Testis (tissue), 3 donors: Measurements from ENCODE around the gene TNKS1BP1. TPM values are rescaled to one million over a fixed set of nuclear protein-coding genes. Genes with fewer than 3 reads are reported as not detected.

Experiments
- DNase-seq: peaks from one replicate; pipeline ENCODE4 v3.0.0-alpha.2; 2019
- H3K27ac ChIP-seq, 2 donors: fragments of 200-600 bp; sonication (generic); one replicate each; pipeline ENCODE4 v1.5.1; 2019
- H3K27me3 ChIP-seq: fragments of 200-600 bp; sonication (generic); one replicate; pipeline ENCODE4 v1.5.1; 2019
- H3K36me3 ChIP-seq: fragments of 200-600 bp; sonication (generic); one replicate; pipeline ENCODE4 v1.5.1; 2017; ENCODE audit warnings: low read depth; ENCODE audit errors: missing control alignments
- H3K4me1 ChIP-seq: fragments of 200-600 bp; sonication (generic); one replicate; pipeline ENCODE4 v1.5.1; 2019
- H3K4me3 ChIP-seq, 2 donors: fragments of 200-600 bp; sonication (generic); one replicate each; pipeline ENCODE4 v1.5.1; 2017 to 2019
- H3K9me3 ChIP-seq: fragments of 200-600 bp; sonication (generic); one replicate; pipeline ENCODE4 v1.5.1; 2017
- CTCF ChIP-seq, 3 experiments: fragments of 450-650 bp in 2 of 3; fragments of 200-600 bp in 1 of 3; sonication (generic) in 1 of 3; IDR thresholded peaks; one replicate each; pipeline ENCODE4 v1.5.1; 2016 to 2019; ENCODE audit warnings: antibody characterized with exemption in 3 of 3, mild to moderate bottlenecking in 2 of 3, moderate library complexity in 1 of 3
- POLR2A ChIP-seq: fragments of 450-650 bp; IDR thresholded peaks from one replicate; pipeline ENCODE4 v1.6.1; 2017; ENCODE audit warnings: antibody characterized with exemption, mild to moderate bottlenecking, moderate library complexity
- WGBS, 2 donors: methylation state at CpG; one replicate each; pipeline ENCODE4 v1.1.5; 2018; 5-methylcytosine and 5-hydroxymethylcytosine counted together
- intact Hi-C: fragments of 100-400 bp; cut with DNase I; formaldehyde crosslinking; loops from one replicate; pipeline ENCODE4 v1.15.1; 2023; ENCODE audit warnings: low total_unique reads
- polyA plus RNA-seq: library from polyadenylated mRNA; stranded (reverse); fragments of 350-450 nt; fragmentation: Illumina TruSeq; extraction: RNeasy Lipid Tissue Mini Kit (QIAGEN cat#74804); gene quantifications from one replicate; pipeline ENCODE4 v1.2.3, GENCODE V29; 2014; ENCODE audit warnings: low read depth, low replicate concordance; ENCODE audit not compliant: insufficient read depth
- total RNA-seq, 2 donors: library from RNA; depleted of rRNA; stranded (reverse); fragments of >200 nt; gene quantifications; one replicate each; pipeline ENCODE4 v1.2.3, GENCODE V29; 2016

TNKS1BP1 gene
- total and polyA plus RNA-seq, 3 donors from 2014 or later = 62.3 to 99.4 (median 85.2) TPM

- Histone ChIP-seq H3K9me3 (no peaks in the 10 kb centered on the region), H3K36me3 (no peaks in the 10 kb centered on the region), H3K27me3 (no peaks in the 10 kb centered on the region), H3K4me1 (no peaks in the 10 kb centered on the region), H3K4me3 (no peak overlapping the region), H3K27ac (no peak overlapping the region)
- no peak for TF ChIP-seq CTCF (IDR thresholded peaks at IDR 0.05)
- TF ChIP-seq POLR2A = no peak
- 69 to 89% methylated on average over 7 of the region's 7 CpGs for WGBS, 2 donors
- intact Hi-C loops = no loop called here
- DNase-seq = no peak
These were observed 19.1 kb upstream of the TNKS1BP1 start for GRCh38 chr11:57343825-57344224.

DNA sequence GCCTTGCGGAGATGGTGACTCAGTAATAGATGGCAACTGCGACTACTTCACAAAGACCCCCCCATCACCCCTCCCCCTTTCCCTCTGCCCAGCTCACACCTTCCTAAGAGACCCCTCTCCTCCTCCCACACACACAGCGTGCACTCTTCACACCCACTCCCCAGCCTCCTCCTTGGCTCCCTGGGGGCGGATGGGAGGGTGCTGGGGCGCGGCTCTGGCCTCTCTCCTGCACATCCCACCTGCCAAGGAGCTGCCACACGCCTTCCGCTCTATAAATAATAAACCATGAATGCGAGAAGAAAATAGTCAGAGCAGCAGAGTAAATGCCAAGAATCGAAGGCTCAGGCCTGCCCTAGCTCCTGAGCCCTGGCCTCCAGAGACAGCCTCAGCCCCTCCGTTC, 17.9 kb upstream of the TNKS1BP1 start:
- intact Hi-C loops = no loop called here
- no peak overlapping the region for H3K27ac ChIP-seq
- H3K4me1 ChIP-seq = no peaks in the 10 kb centered on the region
- no peak for DNase-seq
- H3K27me3 ChIP-seq = no peaks in the 10 kb centered on the region
- 82 to 86% methylated on average over 11 of the region's 11 CpGs for WGBS, 2 donors
- no peaks in the 10 kb centered on the region for H3K9me3 ChIP-seq
- TF ChIP-seq POLR2A (no peak), CTCF (IDR thresholded peaks at IDR 0.05) (no peak)
- no peaks in the 10 kb centered on the region for H3K36me3 ChIP-seq
- H3K4me3 ChIP-seq = no peak overlapping the region

DNA sequence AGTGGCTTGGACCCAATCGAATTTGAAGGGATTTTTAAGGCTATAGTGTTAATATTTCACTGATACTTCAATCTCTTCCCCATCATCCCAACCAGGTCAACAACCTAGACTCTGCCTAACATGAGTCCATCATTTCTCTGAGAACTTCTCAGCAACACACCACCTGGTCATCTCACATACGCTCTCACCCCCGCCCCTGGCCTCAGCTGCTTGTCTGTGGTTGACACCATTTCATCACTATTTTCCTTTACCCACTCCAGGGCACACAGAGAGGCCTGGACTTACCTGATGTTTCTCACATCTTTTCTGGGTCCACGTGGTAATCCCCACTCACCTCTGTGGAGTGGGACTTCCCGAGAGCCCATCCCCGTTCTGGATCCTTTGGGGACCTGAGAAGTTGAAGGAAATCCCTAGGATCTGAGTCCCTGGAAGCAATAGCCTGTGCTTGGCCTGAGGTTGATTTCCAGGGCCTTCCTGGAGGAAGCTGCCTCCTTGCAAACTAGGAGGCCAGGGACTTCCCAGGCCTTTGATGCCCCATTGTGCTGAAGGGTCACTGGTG, 16.6 kb upstream of the TNKS1BP1 start:
- WGBS, 2 donors = 79 to 88% methylated on average over 6 of the region's 6 CpGs
- no peaks in the 10 kb centered on the region for H3K36me3 ChIP-seq
- TF ChIP-seq POLR2A (no peak), CTCF (IDR thresholded peaks at IDR 0.05) (no peak)
- no peak overlapping the region for H3K27ac ChIP-seq
- H3K9me3 ChIP-seq = no peaks in the 10 kb centered on the region
- intact Hi-C loops = no loop called here
- no peaks in the 10 kb centered on the region for H3K4me1 ChIP-seq
- H3K27me3 ChIP-seq = no peaks in the 10 kb centered on the region
- no peak for DNase-seq
- H3K4me3 ChIP-seq = no peak overlapping the region

GRCh38 chr11:57340039-57340615, 15.4 kb upstream of the TNKS1BP1 start:
- no peak overlapping the region for H3K27ac ChIP-seq
- no peaks in the 10 kb centered on the region for H3K9me3 ChIP-seq
- H3K36me3 ChIP-seq = no peaks in the 10 kb centered on the region
- H3K4me1 ChIP-seq = peaks cover under 1% of the 10 kb centered on the region
- no peak for TF ChIP-seq CTCF (IDR thresholded peaks at IDR 0.05)
- TF ChIP-seq POLR2A = no peak
- intact Hi-C loops = no loop called here
- no peak for DNase-seq
- 52 to 73% methylated on average over 12 of the region's 12 CpGs for WGBS, 2 donors
- no peaks in the 10 kb centered on the region for H3K27me3 ChIP-seq
- no peak overlapping the region for H3K4me3 ChIP-seq

DNA sequence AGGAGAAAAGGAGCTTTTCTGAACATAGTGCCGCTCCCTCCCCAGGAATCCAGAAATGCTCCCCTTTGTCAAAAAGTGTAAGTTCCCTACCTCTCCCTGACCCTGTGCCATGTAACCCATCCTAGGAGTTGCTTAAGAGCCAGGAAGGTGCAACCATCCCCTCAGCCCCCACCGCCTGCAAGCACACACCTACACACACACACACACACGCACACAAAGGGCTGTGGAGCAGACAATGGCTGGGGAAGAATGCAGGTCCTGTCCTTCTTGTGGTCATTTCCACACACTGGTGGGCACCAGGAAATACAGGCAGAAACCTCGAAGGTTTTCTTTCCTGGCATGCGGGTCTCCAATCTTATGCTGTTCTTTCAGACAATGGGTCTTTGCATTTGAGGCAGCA, 14.6 kb upstream of the TNKS1BP1 start:
- peaks cover 9% of the 10 kb centered on the region for H3K4me1 ChIP-seq
- intact Hi-C loops = no loop called here
- H3K36me3 ChIP-seq = no peaks in the 10 kb centered on the region
- H3K27me3 ChIP-seq = no peaks in the 10 kb centered on the region
- H3K27ac ChIP-seq = no peak overlapping the region
- DNase-seq = no peak
- 79 to 82% methylated on average over 5 of the region's 5 CpGs for WGBS, 2 donors
- TF ChIP-seq CTCF (IDR thresholded peaks at IDR 0.05) (no peak), POLR2A (no peak)
- H3K4me3 ChIP-seq = no peak overlapping the region
- no peaks in the 10 kb centered on the region for H3K9me3 ChIP-seq
